K562 (cell line): ENCODE measurements around the gene NUDT15. TPM values are rescaled to one million over a fixed set of nuclear protein-coding genes. Genes with fewer than 3 reads are reported as not detected.

Experiments
- ATAC-seq: fragments of 200-7000 bp; cut with Tn5 transposase; 3 replicates; pipeline ENCODE4 v1.9.1; 2020; ENCODE audit warnings: moderate library complexity
- BruUV-seq: library from RNA; stranded (reverse); fragments of 400-500 nt; replicated peaks from 2 replicates; lab custom pipeline; 2021; lab: Mats Ljungman, UMichigan
- CTCF ChIA-PET: fragments of 300-600 bp; formaldehyde crosslinking; extraction: SDS; loops from one replicate; lab custom pipeline; 2021; ENCODE audit warnings: low intra/inter-chr PET ratio; lab: Yijun Ruan, JAX
- POLR2A ChIA-PET: fragments of 300-600, 350-650 bp; sonication (Branson Sonifier 250); formaldehyde crosslinking; extraction: SDS; loops from one replicate; lab custom pipeline; 2021; ENCODE audit warnings: antibody characterized with exemption, inconsistent platforms; lab: Yijun Ruan, JAX
- DNase-seq, 4 experiments: peaks; one replicate each; pipeline versions ENCODE4 v3.0.0 to v3.0.0-alpha.2; 2011 to 2018; ENCODE audit warnings: low spot score in 3 of 4, mixed read lengths in 3 of 4; ENCODE audit errors: extremely low read depth in 1 of 4
- FAIRE-seq: peaks from 2 replicates; lab custom pipeline; 2011; peaks lifted over from hg19 to GRCh38; lab: Jason Lieb, UNC
- H2AFZ ChIP-seq: 2 replicates; pipeline ENCODE4 v1.6.0; 2011; ENCODE audit warnings: low read depth, low read length, control low read depth, inconsistent platforms
- H3K27ac ChIP-seq: fragments of 200-600 bp; 3 replicates; pipeline ENCODE4 v1.8.0; 2011; ENCODE audit warnings: low read depth, mild to moderate bottlenecking, control low read depth, inconsistent platforms, low read length, moderate library complexity, mixed read lengths; ENCODE audit errors: extremely low read depth
- H3K27me3 ChIP-seq, 2 experiments: fragments of 300-600 bp in 1 of 2; 2 replicates in 1 of 2; 3 replicates in 1 of 2; pipeline versions ENCODE4 v1.6.0 to v1.8.0; 2011; ENCODE audit warnings: inconsistent platforms in 2 of 2, low read length in 2 of 2, mild to moderate bottlenecking in 1 of 2, mixed read lengths in 1 of 2, moderate library complexity in 1 of 2; ENCODE audit not compliant: control insufficient read depth in 2 of 2, insufficient read depth in 2 of 2
- H3K36me3 ChIP-seq: fragments of 300-600 bp; 3 replicates; pipeline ENCODE4 v1.8.0; 2011; ENCODE audit warnings: mild to moderate bottlenecking, low read length, inconsistent platforms; ENCODE audit not compliant: control insufficient read depth, insufficient read depth
- H3K4me1 ChIP-seq, 2 experiments: fragments of 200-600 bp in 1 of 2; replicated peaks in 1 of 2; 2 replicates in 1 of 2; 3 replicates in 1 of 2; pipeline versions ENCODE4 v1.5.1 to v1.8.0; 2011; ENCODE audit warnings: inconsistent platforms in 2 of 2, low read length in 2 of 2, mild to moderate bottlenecking in 1 of 2, mixed read lengths in 1 of 2, moderate library complexity in 1 of 2; ENCODE audit not compliant: control insufficient read depth in 2 of 2, insufficient read depth in 2 of 2
- H3K4me2 ChIP-seq: 2 replicates; pipeline ENCODE4 v1.6.1; 2011; ENCODE audit warnings: low read length, control low read depth, inconsistent platforms, mixed read lengths; ENCODE audit not compliant: insufficient read depth
- H3K4me3 ChIP-seq: fragments of 200-600 bp; sonication (generic), shearing (Covaris generic); 2 replicates; pipeline ENCODE4 v1.5.1; 2016; ENCODE audit warnings: control low read depth, inconsistent platforms
- H3K79me2 ChIP-seq: fragments of 200-600 bp; 3 replicates; pipeline ENCODE4 v1.8.0; 2011; ENCODE audit warnings: low read length, inconsistent platforms; ENCODE audit not compliant: control insufficient read depth, insufficient read depth
- H3K9ac ChIP-seq, 2 experiments: 2 replicates each; pipeline versions ENCODE4 v1.6.0 to v1.6.1; 2011; ENCODE audit warnings: low read depth in 2 of 2, low read length in 2 of 2, control low read depth in 1 of 2, inconsistent platforms in 1 of 2, mild to moderate bottlenecking in 1 of 2, mixed read lengths in 1 of 2; ENCODE audit not compliant: insufficient read depth in 1 of 2
- H3K9me1 ChIP-seq: one replicate; pipeline ENCODE4 v1.6.0; 2011; ENCODE audit warnings: inconsistent platforms, mild to moderate bottlenecking, low read length, moderate library complexity; ENCODE audit not compliant: control insufficient read depth, insufficient read depth
- H3K9me3 ChIP-seq: replicated peaks from 2 replicates; pipeline ENCODE4 v1.5.1; 2011; ENCODE audit warnings: low read depth, low read length, inconsistent platforms; ENCODE audit not compliant: control insufficient read depth, insufficient read depth
- H4K20me1 ChIP-seq: replicated peaks from 2 replicates; pipeline ENCODE4 v1.6.1; 2011; ENCODE audit warnings: low read length, inconsistent platforms, mixed read lengths; ENCODE audit not compliant: control insufficient read depth, insufficient read depth
- ARHGAP35 ChIP-seq: fragments of 450-650 bp; IDR thresholded peaks from 2 replicates; pipeline ENCODE4 v1.6.1; 2018; ENCODE audit not compliant: partially characterized antibody
- BRD4 ChIP-seq: fragments of 200-600 bp; sonication (generic); IDR thresholded peaks from 2 replicates; pipeline ENCODE4 v1.6.1; 2017; ENCODE audit warnings: inconsistent platforms
- CBX1 ChIP-seq: sonication (generic); IDR thresholded peaks from 2 replicates; pipeline ENCODE4 v1.6.1; 2016; ENCODE audit warnings: antibody characterized with exemption, low read depth, mild to moderate bottlenecking
- CHD1 ChIP-seq: fragments of 200-600 bp; sonication (generic); IDR thresholded peaks from one replicate; pipeline ENCODE4 v1.6.1; 2012; ENCODE audit warnings: mild to moderate bottlenecking, moderate library complexity, low read length, inconsistent platforms
- DNMT1 ChIP-seq: fragments of 450-650 bp; IDR thresholded peaks from 2 replicates; pipeline ENCODE4 v1.6.1; 2016; ENCODE audit warnings: antibody characterized with exemption, mild to moderate bottlenecking
- GABPB1 ChIP-seq: sonication (generic); formaldehyde crosslinking; IDR thresholded peaks from 2 replicates; pipeline ENCODE4 v1.8.0; 2022; ENCODE audit warnings: mild to moderate bottlenecking, missing genetic modification reagents
- KAT7 ChIP-seq: sonication (generic); formaldehyde crosslinking; IDR thresholded peaks from 2 replicates; pipeline ENCODE4 v1.8.0; 2022; ENCODE audit warnings: missing genetic modification reagents, mild to moderate bottlenecking, borderline replicate concordance
- KAT8 ChIP-seq: fragments of 450-650 bp; IDR thresholded peaks from 2 replicates; pipeline ENCODE4 v1.6.1; 2016; ENCODE audit warnings: low read depth, mild to moderate bottlenecking
- LEF1 ChIP-seq: fragments of 450-650 bp; IDR thresholded peaks from 2 replicates; pipeline ENCODE4 v1.6.1; 2016; ENCODE audit warnings: mild to moderate bottlenecking
- MAZ ChIP-seq, 2 experiments: fragments of 450-650 bp in 1 of 2; sonication (generic) in 1 of 2; formaldehyde crosslinking; IDR thresholded peaks in 1 of 2; conservative IDR thresholded peaks in 1 of 2; 2 replicates each; pipeline versions ENCODE4 v1.4.0 to v1.5.0; 2020; ENCODE audit warnings: mild to moderate bottlenecking in 1 of 2, missing genetic modification reagents in 1 of 2
- RBM39 ChIP-seq: fragments of 200-400 bp; formaldehyde crosslinking; optimal IDR thresholded peaks from 2 replicates; pipeline ENCODE3; 2018; ENCODE audit warnings: low read depth, low read length
- ZC3H8 ChIP-seq: fragments of 450-650 bp; IDR thresholded peaks from 2 replicates; pipeline ENCODE4 v1.6.1; 2017
- ZNF232 ChIP-seq: sonication (generic); formaldehyde crosslinking; IDR thresholded peaks from 2 replicates; pipeline ENCODE4 v1.8.0; 2022; ENCODE audit warnings: mild to moderate bottlenecking, missing genetic modification reagents
- ZNF3 ChIP-seq: fragments of 250-450 bp; sonication (Bioruptor Pico); IDR thresholded peaks from 2 replicates; pipeline ENCODE4 v1.5.0; 2021; ENCODE audit warnings: mild to moderate bottlenecking, moderate library complexity
- ZNF507 ChIP-seq: conservative IDR thresholded peaks from 2 replicates; pipeline ENCODE4 v1.6.1; 2017; ENCODE audit warnings: missing genetic modification characterization, missing compliant biosample characterization
- ZNF780A ChIP-seq: fragments of 250-450 bp; sonication (Bioruptor Pico); IDR thresholded peaks from 2 replicates; pipeline ENCODE4 v1.5.0; 2021; ENCODE audit warnings: mild to moderate bottlenecking
- ZSCAN29 ChIP-seq: fragments of 450-650 bp; IDR thresholded peaks from 2 replicates; pipeline ENCODE4 v1.6.1; 2017
- in situ Hi-C: fragments of 300-500 bp; cut with MboI; formaldehyde crosslinking; loops from 4 replicates; pipeline ENCODE4 v1.15.0; 2018; ENCODE audit warnings: inconsistent platforms, mixed read lengths
- intact Hi-C: fragments of 100-400 bp; cut with micrococcal nuclease; formaldehyde crosslinking; loops from 2 replicates; pipeline ENCODE4 v1.14.2; 2022
- polyA plus RNA-seq, 8 experiments: library from polyadenylated mRNA; depleted of rRNA in 4 of 8; stranded (reverse) in 5 of 8; unstranded in 3 of 8; fragments of >200 nt; fragmentation: Nextera tagmentation in 2 of 8; fragmentation: Illumina TruSeq in 1 of 8; extraction: Ambion mirVana in 2 of 8; extraction: Trizol in 1 of 8; gene quantifications; 2 replicates each; pipeline versions ENCODE4 v1.2.1 to v1.2.3, GENCODE V29; 2011 to 2014; ENCODE audit warnings: inconsistent platforms in 1 of 8, missing spikeins in 1 of 8
- total RNA-seq, 7 experiments: library from RNA; depleted of rRNA in 6 of 7; stranded (reverse); fragments of >200 nt in 6 of 7; fragmentation: Illumina TruSeq in 2 of 7; extraction: Trizol in 2 of 7; gene quantifications; 2 replicates each; pipeline versions ENCODE4 v1.2.1 to v1.2.3, GENCODE V29; 2011 to 2021; ENCODE audit warnings: low replicate concordance in 1 of 7
- TF ChIP-seq, protein P1 (sequence below): sonication (generic); formaldehyde crosslinking; IDR thresholded peaks from 2 replicates; pipeline ENCODE4 v1.8.0; 2022; ENCODE audit warnings: mild to moderate bottlenecking, missing genetic modification reagents
- TF ChIP-seq, protein P2 (sequence below): fragments of 450-650 bp; formaldehyde crosslinking; IDR thresholded peaks from 2 replicates; pipeline ENCODE4 v1.4.0; 2020; ENCODE audit warnings: mild to moderate bottlenecking, moderate library complexity
- TF ChIP-seq, protein P3 (sequence below): fragments of 450-650 bp; IDR thresholded peaks from 2 replicates; pipeline ENCODE4 v1.7.1; 2018; ENCODE audit warnings: mild to moderate bottlenecking, low read depth; ENCODE audit not compliant: partially characterized antibody

The NUDT15 gene
- total and polyA plus RNA-seq, 9 of the 15 experiments (the other 6 are each of a cell fraction or from before 2014, with no cell fraction given), result 14.2 to 26.9 (median 21.6) TPM

DNA sequence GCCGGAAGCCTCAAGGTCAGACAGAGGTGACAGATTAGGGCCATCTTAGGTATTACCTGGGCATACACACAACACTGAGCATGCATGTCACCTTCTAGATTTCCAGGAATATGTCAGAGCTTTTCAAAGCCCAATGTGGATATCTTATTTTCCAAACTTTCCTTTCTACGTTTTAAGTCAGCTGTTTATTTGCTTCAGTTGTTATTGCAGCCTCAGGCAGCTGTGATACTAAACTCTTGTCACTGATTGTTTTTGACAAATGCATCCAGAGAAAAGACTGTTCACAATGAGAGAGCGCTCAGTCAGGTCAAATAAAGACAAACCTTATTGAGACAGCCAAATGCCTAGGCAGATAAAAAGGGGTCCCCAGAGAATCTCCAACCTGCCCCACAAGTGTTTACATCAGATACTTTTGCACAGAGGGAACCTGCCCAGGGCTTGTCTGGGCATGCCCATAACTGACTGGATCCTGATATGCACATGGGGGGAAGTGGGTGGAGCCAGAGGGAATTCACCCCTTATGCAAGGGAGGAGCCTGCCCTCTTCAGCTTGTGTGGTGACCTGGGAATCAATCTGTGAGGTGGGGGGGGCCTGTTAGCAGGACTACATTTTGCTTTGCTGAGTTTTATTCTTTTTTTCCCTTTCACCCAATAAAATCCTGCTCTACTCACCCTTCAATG is 28.9 kb downstream of the NUDT15 start (continued):
- TF ChIP-seq, protein P1, sequence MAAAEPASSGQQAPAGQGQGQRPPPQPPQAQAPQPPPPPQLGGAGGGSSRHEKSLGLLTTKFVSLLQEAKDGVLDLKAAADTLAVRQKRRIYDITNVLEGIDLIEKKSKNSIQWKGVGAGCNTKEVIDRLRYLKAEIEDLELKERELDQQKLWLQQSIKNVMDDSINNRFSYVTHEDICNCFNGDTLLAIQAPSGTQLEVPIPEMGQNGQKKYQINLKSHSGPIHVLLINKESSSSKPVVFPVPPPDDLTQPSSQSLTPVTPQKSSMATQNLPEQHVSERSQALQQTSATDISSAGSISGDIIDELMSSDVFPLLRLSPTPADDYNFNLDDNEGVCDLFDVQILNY (CRISPR knock-in tag), result no peak
- TF ChIP-seq ZC3H8, result no peak
- TF ChIP-seq KAT7 (CRISPR knock-in tag), result no peak
- no peak for TF ChIP-seq ARHGAP35
- TF ChIP-seq KAT8, result no peak
- TF ChIP-seq, all 486 proteins: peak for 0

DNA sequence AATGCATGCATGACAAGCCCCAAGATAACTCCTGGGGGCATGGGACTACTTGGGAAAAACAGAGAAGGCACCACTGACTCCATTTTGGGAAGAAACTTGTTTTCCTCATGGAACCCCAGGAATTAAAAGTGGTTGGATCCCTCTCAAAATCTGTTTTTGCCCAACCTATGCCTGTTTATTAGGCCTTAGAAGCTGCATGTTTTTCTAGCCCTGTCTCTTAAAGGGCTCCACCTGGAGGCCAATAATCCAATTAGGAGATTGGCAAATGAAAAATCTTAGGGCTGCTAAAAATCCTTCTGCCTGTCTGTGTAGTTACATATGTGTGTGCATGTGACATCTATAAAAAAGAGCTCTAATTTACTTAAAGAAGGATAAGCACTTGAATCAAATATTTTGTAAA is 30.5 kb downstream of the NUDT15 start:
- Histone ChIP-seq H3K9ac (no peak overlapping the region), H3K9me3 (peaks cover 7% of the 10 kb centered on the region), H3K27ac (no peak overlapping the region), H3K36me3 (peaks cover 57% of the 10 kb centered on the region; the same call in 2 of the 3 replicates), H4K20me1 (no peaks in the 10 kb centered on the region), H3K9me1 (no peaks in the 10 kb centered on the region), H3K4me3 (no peak overlapping the region), H3K4me2 (no peak overlapping the region), H3K79me2 (no peaks in the 10 kb centered on the region), H3K4me1 (no peaks in the 10 kb centered on the region), H2AFZ (no peak overlapping the region), H3K27me3 (no peaks in the 10 kb centered on the region)
- intact Hi-C loops (no loop called here), in situ Hi-C loops (no loop called here)
- ChIA-PET POLR2A (no interaction called here), CTCF (no interaction called here)
- ATAC-seq (no peak), FAIRE-seq (no peak), DNase-seq (no peak)
- BruUV-seq, result no TSS peak
- no peak for TF ChIP-seq CHD1
- TF ChIP-seq ZNF232 (CRISPR knock-in tag), result no peak
- no peak for TF ChIP-seq CBX1
- TF ChIP-seq, protein P2, sequence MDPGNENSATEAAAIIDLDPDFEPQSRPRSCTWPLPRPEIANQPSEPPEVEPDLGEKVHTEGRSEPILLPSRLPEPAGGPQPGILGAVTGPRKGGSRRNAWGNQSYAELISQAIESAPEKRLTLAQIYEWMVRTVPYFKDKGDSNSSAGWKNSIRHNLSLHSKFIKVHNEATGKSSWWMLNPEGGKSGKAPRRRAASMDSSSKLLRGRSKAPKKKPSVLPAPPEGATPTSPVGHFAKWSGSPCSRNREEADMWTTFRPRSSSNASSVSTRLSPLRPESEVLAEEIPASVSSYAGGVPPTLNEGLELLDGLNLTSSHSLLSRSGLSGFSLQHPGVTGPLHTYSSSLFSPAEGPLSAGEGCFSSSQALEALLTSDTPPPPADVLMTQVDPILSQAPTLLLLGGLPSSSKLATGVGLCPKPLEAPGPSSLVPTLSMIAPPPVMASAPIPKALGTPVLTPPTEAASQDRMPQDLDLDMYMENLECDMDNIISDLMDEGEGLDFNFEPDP (CRISPR knock-in tag), result no peak
- no peak for TF ChIP-seq GABPB1 (CRISPR knock-in tag)
- TF ChIP-seq, protein P3, sequence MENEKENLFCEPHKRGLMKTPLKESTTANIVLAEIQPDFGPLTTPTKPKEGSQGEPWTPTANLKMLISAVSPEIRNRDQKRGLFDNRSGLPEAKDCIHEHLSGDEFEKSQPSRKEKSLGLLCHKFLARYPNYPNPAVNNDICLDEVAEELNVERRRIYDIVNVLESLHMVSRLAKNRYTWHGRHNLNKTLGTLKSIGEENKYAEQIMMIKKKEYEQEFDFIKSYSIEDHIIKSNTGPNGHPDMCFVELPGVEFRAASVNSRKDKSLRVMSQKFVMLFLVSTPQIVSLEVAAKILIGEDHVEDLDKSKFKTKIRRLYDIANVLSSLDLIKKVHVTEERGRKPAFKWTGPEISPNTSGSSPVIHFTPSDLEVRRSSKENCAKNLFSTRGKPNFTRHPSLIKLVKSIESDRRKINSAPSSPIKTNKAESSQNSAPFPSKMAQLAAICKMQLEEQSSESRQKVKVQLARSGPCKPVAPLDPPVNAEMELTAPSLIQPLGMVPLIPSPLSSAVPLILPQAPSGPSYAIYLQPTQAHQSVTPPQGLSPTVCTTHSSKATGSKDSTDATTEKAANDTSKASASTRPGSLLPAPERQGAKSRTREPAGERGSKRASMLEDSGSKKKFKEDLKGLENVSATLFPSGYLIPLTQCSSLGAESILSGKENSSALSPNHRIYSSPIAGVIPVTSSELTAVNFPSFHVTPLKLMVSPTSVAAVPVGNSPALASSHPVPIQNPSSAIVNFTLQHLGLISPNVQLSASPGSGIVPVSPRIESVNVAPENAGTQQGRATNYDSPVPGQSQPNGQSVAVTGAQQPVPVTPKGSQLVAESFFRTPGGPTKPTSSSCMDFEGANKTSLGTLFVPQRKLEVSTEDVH, result no peak
- no peak for TF ChIP-seq BRD4
- TF ChIP-seq RBM39, result no peak
- no peak for TF ChIP-seq ZSCAN29
- no peak for TF ChIP-seq ZNF3 (CRISPR knock-in tag)
- TF ChIP-seq ZNF780A (CRISPR knock-in tag), result no peak
- no peak for TF ChIP-seq MAZ (CRISPR knock-in tag; conservative IDR thresholded peaks at IDR 0.05 in 1 of 2, IDR thresholded peaks at IDR 0.05 in 1 of 2)
- no peak for TF ChIP-seq DNMT1
- no peak for TF ChIP-seq ZNF507 (tag)
- no peak for TF ChIP-seq LEF1
